HEK293 (cell line): ENCODE results near the gene ZC3H10.

Source experiments
- KLF1 ChIP-seq: fragments of 450-650 bp; formaldehyde crosslinking; IDR thresholded peaks from 2 replicates; pipeline ENCODE4 v1.5.1; 2016; ENCODE audit warnings: missing biosample characterization, missing genetic modification characterization
- SCRT1 ChIP-seq: fragments of 450-650 bp; formaldehyde crosslinking; IDR thresholded peaks from 2 replicates; pipeline ENCODE4 v1.5.1; 2016; ENCODE audit warnings: missing biosample characterization, missing genetic modification characterization, borderline replicate concordance
- TF ChIP-seq, protein P1 (sequence below): fragments of 450-650 bp; formaldehyde crosslinking; IDR thresholded peaks from 2 replicates; pipeline ENCODE4 v1.5.1; 2016; ENCODE audit warnings: missing biosample characterization, missing genetic modification characterization

DNA sequence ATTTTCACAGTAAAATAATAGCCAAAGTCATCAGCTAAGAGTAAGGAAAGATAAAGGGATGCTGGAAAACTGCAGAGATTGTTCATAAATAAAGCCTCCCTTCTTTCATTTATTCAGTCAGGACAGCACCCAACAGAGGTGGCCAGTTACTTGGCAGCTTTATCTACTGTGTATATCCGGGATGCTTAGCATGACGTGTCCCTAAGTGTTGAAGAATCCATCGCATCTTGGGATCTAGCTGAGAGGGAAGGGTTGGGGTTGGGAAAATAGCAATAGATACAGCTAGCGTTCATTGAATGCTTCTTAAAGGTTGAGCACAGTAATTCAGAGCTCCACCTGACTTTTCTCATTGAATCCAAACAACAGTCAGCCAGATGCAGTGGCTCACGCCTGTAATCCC, 43.7 kb upstream of the ZC3H10 start:
- TF ChIP-seq SCRT1, result no peak
- TF ChIP-seq, protein P1, sequence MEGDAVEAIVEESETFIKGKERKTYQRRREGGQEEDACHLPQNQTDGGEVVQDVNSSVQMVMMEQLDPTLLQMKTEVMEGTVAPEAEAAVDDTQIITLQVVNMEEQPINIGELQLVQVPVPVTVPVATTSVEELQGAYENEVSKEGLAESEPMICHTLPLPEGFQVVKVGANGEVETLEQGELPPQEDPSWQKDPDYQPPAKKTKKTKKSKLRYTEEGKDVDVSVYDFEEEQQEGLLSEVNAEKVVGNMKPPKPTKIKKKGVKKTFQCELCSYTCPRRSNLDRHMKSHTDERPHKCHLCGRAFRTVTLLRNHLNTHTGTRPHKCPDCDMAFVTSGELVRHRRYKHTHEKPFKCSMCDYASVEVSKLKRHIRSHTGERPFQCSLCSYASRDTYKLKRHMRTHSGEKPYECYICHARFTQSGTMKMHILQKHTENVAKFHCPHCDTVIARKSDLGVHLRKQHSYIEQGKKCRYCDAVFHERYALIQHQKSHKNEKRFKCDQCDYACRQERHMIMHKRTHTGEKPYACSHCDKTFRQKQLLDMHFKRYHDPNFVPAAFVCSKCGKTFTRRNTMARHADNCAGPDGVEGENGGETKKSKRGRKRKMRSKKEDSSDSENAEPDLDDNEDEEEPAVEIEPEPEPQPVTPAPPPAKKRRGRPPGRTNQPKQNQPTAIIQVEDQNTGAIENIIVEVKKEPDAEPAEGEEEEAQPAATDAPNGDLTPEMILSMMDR (tag by site-specific recombination), result no peak
- no peak for TF ChIP-seq KLF1 (tag by site-specific recombination)
